Measurements from ENCODE around the gene DCAF11.

Gene DCAF11

DNA sequence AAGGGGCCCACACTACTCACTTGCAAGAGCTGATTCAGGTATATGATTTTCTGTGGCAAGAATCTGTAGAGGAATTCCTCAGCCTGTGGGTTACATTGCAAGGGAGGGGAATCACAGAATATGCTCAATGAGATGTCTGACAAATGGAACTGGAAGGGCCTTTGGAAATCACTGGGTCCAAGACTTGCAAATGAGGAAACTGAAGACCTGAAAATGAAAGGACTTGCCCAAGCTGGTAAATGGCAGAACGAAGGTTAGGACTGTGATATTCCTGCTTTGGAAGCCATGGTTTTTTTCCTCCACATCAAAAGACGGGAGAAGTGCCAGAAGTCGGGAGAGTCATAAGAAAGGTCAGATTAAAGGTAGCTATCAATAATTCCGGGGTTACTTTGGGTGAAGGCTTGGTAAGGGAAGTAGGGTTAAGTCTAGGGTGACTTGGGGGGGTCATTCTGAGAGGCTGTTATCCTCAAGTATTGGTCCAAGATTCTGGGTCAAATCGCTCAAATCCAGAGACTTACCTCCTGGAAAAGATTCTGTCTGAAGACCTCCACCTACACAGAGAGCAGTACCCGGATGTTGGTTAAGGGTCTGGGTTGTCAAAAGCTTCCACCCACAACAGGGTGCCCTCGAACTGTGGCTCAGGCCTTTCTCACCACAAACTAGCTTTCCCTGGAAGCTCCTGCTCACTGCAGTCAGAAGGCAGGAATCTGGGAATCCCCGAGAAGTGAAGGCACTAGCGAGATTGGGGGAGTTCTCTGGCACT is 31.3 kb downstream of the DCAF11 start:
- peak overlapping the region; percentile 65 for H3K4me2 ChIP-seq (ENCODE audit: low read length)
- peaks cover 18% of the 10 kb centered on the region for H3K79me2 ChIP-seq
- peak overlapping the region; percentile 72 for H3K4me3 ChIP-seq (ENCODE audit: low read depth, low read length)
- no peaks in the 10 kb centered on the region for H3K27me3 ChIP-seq (ENCODE audit: control insufficient read depth, insufficient read depth, low read length)
- peak overlapping the region; percentile 93 for H3K27ac ChIP-seq
- H2AFZ ChIP-seq, result peak overlapping the region; percentile 96
- H3K9ac ChIP-seq, result peak overlapping the region; percentile 30
- H3K9me3 ChIP-seq (ENCODE audit: control insufficient read depth, low read length), result no peaks in the 10 kb centered on the region
- peaks cover 14% of the 10 kb centered on the region for H3K4me1 ChIP-seq
- no peaks in the 10 kb centered on the region for H3K36me3 ChIP-seq (ENCODE audit: control insufficient read depth, insufficient read depth, low read length)
- TF ChIP-seq, protein P1, sequence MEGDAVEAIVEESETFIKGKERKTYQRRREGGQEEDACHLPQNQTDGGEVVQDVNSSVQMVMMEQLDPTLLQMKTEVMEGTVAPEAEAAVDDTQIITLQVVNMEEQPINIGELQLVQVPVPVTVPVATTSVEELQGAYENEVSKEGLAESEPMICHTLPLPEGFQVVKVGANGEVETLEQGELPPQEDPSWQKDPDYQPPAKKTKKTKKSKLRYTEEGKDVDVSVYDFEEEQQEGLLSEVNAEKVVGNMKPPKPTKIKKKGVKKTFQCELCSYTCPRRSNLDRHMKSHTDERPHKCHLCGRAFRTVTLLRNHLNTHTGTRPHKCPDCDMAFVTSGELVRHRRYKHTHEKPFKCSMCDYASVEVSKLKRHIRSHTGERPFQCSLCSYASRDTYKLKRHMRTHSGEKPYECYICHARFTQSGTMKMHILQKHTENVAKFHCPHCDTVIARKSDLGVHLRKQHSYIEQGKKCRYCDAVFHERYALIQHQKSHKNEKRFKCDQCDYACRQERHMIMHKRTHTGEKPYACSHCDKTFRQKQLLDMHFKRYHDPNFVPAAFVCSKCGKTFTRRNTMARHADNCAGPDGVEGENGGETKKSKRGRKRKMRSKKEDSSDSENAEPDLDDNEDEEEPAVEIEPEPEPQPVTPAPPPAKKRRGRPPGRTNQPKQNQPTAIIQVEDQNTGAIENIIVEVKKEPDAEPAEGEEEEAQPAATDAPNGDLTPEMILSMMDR (IDR thresholded peaks at IDR 0.05), result no peak

- Histone ChIP-seq H3K79me2 (peaks cover 21% of the 10 kb centered on the region), H3K4me1 (peaks cover 14% of the 10 kb centered on the region), H3K36me3 (ENCODE audit: control insufficient read depth, insufficient read depth, low read length) (no peaks in the 10 kb centered on the region), H2AFZ (peak within 1 kb of the TSS; percentile 96), H3K9me3 (ENCODE audit: control insufficient read depth, low read length) (no peaks in the 10 kb centered on the region), H3K4me3 (ENCODE audit: low read depth, low read length) (peak within 1 kb of the TSS; percentile 72), H3K27me3 (ENCODE audit: control insufficient read depth, insufficient read depth, low read length) (no peaks in the 10 kb centered on the region), H3K4me2 (ENCODE audit: low read length) (peak within 1 kb of the TSS; percentile 89), H3K27ac (peak within 1 kb of the TSS; percentile 93), H3K9ac (peak within 1 kb of the TSS; percentile 74)
- TF ChIP-seq, protein P1 (IDR thresholded peaks at IDR 0.05), result no peak
Observed at GRCh38 chr14:24146453-24146977, 31.9 kb downstream of the DCAF11 start, which contains the start of gene PSME2. PSME2 (minus strand) TSS chr14:24146610; CDS start chr14:24146581, 29 bp downstream.

GRCh38 chr14:24146978-24147760 is 32.6 kb downstream of the DCAF11 start, which contains the start of gene RNF31:
RNF31 (plus strand) TSS chr14:24147498; CDS start chr14:24147699, 201 bp downstream.
- Histone ChIP-seq H3K79me2 (peaks cover 21% of the 10 kb centered on the region), H3K4me1 (peaks cover 14% of the 10 kb centered on the region), H3K4me3 (ENCODE audit: low read depth, low read length) (peak within 1 kb of the TSS; percentile 72), H3K27me3 (ENCODE audit: control insufficient read depth, insufficient read depth, low read length) (no peaks in the 10 kb centered on the region), H2AFZ (peak within 1 kb of the TSS; percentile 96), H3K27ac (peak within 1 kb of the TSS; percentile 93), H3K9ac (peak within 1 kb of the TSS; percentile 74), H3K4me2 (ENCODE audit: low read length) (peak within 1 kb of the TSS; percentile 89), H3K9me3 (ENCODE audit: control insufficient read depth, low read length) (no peaks in the 10 kb centered on the region), H3K36me3 (ENCODE audit: control insufficient read depth, insufficient read depth, low read length) (no peaks in the 10 kb centered on the region)
- TF ChIP-seq, protein P1 (IDR thresholded peaks at IDR 0.05), result no peak

- Histone ChIP-seq H3K4me2 (ENCODE audit: low read length) (peak overlapping the region; percentile 89), H3K27me3 (ENCODE audit: control insufficient read depth, insufficient read depth, low read length) (no peaks in the 10 kb centered on the region), H3K4me3 (ENCODE audit: low read depth, low read length) (peak overlapping the region; percentile 72), H3K4me1 (peaks cover 14% of the 10 kb centered on the region), H3K9me3 (ENCODE audit: control insufficient read depth, low read length) (no peaks in the 10 kb centered on the region), H3K79me2 (peaks cover 21% of the 10 kb centered on the region), H3K9ac (peak overlapping the region; percentile 74), H3K36me3 (ENCODE audit: control insufficient read depth, insufficient read depth, low read length) (no peaks in the 10 kb centered on the region), H3K27ac (peak overlapping the region; percentile 93), H2AFZ (peak overlapping the region; percentile 96)
- TF ChIP-seq, protein P1 (IDR thresholded peaks at IDR 0.05), result no peak
Observed at GRCh38 chr14:24147761-24148428, 33.3 kb downstream of the DCAF11 start.
